ENCODE measurements around the gene TSTD1.
"Not testable (repeated sequence)": the region's sequence is repeated elsewhere in the genome, so short reads cannot be mapped to it uniquely, and the experiment has no call there.

TSTD1 gene

DNA sequence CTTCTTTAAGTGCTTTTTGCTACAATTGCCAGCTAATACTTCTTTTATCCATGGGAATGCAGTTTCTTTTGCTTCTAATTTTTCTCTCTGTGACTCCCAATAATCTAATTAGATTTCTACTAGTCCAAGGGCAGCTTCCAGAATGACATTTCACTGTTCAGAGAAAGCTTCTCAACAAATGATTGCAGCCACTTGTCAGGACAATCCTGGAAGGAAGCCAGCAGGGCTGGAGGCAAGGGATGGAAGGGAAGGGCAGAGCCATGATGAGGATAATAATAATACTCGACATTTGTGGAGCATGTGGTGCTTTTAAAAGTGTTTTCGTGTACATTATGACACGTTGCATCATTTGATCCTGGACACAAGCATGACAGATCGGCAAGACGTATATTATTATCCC, 37.2 kb downstream of the TSTD1 start:
- TF ChIP-seq, protein P1, sequence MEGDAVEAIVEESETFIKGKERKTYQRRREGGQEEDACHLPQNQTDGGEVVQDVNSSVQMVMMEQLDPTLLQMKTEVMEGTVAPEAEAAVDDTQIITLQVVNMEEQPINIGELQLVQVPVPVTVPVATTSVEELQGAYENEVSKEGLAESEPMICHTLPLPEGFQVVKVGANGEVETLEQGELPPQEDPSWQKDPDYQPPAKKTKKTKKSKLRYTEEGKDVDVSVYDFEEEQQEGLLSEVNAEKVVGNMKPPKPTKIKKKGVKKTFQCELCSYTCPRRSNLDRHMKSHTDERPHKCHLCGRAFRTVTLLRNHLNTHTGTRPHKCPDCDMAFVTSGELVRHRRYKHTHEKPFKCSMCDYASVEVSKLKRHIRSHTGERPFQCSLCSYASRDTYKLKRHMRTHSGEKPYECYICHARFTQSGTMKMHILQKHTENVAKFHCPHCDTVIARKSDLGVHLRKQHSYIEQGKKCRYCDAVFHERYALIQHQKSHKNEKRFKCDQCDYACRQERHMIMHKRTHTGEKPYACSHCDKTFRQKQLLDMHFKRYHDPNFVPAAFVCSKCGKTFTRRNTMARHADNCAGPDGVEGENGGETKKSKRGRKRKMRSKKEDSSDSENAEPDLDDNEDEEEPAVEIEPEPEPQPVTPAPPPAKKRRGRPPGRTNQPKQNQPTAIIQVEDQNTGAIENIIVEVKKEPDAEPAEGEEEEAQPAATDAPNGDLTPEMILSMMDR (conservative IDR thresholded peaks at IDR 0.05; ENCODE audit: low read depth) = no peak
- CTCF ChIA-PET = no interaction called here
- DNase-seq (ENCODE audit: low spot score) = no peak
- no peak overlapping the region for H3K27ac ChIP-seq
- POLR2A ChIA-PET (ENCODE audit: low non-redundant PET) = no interaction called here

DNA sequence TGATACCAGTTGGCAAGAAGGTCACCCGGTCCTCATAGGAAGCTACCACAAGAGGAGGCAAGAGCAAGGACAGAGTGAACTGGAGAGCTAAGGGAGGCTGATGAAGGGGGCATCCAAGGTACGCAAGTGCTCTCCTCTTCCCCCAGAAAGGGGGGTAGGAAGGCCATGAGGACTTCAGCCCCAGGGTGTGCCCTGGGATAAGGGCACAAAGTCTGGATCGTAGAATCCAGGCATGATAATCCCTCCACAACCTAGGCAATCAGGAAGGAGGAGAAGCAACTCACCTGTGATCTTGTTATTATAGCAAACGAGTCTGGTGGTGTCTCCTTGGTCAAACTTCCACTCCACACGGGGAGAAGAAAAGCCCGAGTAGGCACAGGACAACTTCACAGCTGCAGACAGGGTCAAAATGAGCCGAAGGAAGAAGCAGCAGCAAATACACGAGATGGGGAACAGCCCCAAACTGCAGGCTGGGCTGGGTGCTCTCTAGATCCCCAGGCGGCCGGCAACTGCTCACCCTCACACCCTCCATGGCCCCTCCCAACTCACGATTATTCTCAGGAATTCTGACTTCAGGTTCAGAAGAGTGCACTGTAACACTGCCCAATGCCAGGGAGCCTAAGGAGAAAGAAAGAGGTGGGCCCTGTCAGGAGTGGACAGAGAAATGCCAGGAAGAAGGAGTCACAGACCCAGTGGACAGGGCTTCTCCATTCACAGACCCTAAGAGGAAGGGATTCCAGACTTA, 37.9 kb downstream of the TSTD1 start:
- ChIA-PET CTCF (interaction anchor here (0.6 kb wide), 1 partner anchor 273 kb away, joined by 4 read pairs; no protein-coding TSS in a partner anchor), POLR2A (ENCODE audit: low non-redundant PET) (no interaction called here)
- no peak overlapping the region for H3K27ac ChIP-seq
- TF ChIP-seq, protein P1 (conservative IDR thresholded peaks at IDR 0.05; ENCODE audit: low read depth) = no peak
- DNase-seq (ENCODE audit: low spot score) = no peak

DNA sequence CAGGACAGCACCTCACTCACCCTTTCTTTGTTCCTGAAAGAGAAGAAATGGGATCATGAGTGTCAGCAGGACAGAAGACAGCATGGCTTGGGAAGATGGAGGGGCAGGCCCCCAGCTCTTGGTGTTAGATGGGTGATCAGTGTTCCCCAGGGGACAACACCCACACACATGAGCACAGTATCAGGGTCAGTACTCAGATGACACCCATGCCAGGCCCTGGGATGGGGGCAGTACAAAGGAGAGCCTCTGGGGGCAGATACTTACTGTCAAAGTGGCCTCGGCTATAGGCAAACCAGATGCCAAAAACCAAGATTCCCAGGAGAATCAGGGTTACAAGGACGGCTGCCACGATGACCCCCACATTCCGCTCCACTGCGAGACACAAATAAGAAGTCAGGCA, 39.4 kb downstream of the TSTD1 start:
- TF ChIP-seq, protein P1 (conservative IDR thresholded peaks at IDR 0.05; ENCODE audit: low read depth) = no peak
- ChIA-PET CTCF (no interaction called here), POLR2A (ENCODE audit: low non-redundant PET) (interaction anchor here (2.2 kb wide), 1 partner anchor 21 kb away, joined by 5 read pairs; the partner anchor contains the start of gene F11R)
- peak overlapping the region; percentile 16 for H3K27ac ChIP-seq
- DNase-seq (ENCODE audit: low spot score) = no peak

DNA sequence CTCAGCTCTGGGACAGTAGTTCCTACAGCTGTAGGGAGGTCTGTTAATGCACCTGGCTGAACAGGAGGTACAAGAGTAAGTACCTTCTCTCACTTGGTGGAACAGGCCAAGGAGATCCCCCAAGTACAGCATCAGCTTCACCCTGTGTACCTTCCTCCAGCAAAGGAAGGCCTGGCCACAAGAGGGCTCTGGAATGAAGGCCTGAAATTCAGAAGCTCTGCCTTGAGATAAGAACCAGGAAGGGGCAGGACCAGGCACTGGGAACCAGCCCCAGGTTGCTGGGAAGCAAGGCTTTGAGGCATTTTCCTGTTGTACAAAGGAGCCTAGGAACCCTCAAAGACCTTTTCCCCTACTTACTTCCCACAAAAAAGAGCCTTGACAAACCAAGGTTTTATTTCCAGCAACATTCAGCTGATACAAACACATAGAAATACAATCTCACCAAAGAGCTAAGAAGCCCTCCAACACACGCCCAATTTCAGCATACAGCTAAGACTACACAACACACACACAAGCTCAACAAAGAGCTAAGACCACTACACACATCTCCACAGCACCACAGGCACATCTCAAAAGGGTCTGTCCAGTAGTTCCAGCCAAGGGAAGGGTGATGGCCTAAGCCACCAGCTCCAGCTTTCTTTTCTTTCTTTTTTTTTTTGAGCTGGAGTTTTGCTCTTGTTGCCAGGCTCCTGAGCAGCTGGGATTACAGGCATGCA, 41.3 kb downstream of the TSTD1 start:
- ChIA-PET CTCF (interaction anchor here (0.5 to 1.3 kb wide), 13 partner anchors 8 to 442 kb away, joined by 3 to 12 read pairs (median 3); partner anchors contain the start of genes F11R and KLHDC9), POLR2A (ENCODE audit: low non-redundant PET) (interaction anchor here (0.9 to 2.2 kb wide), 4 partner anchors 23 to 168 kb away, joined by 3 to 5 read pairs (median 4); partner anchors contain the start of genes F11R and TSTD1)
- peak; percentile 57 for DNase-seq (ENCODE audit: low spot score)
- peak overlapping the region; percentile 33; the same call in 1 of the 2 replicates for H3K27ac ChIP-seq
- TF ChIP-seq, protein P1 (conservative IDR thresholded peaks at IDR 0.05; ENCODE audit: low read depth) = peak; percentile 67

DNA sequence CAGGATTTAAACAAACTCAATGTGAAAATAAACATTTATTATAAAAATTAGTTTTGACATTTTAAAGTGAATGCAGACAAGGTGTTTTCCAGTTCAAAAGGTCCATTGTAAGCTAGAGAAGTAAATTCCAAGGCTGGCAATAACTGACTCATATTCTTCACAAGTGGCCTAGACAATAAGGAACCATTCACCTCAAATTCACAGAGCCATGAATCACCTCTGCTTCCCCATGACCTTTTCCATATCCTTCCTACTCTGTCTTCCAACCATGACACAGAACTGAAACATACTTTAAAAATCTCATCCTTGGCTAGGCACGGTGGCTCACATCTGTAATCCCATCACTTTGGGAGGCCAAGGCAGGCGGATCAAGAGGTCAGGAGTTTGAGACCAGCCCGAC, 42.6 kb downstream of the TSTD1 start:
- H3K27ac ChIP-seq = peak overlapping the region; percentile 35; the same call in 1 of the 2 replicates
- peak; percentile 82 for DNase-seq (ENCODE audit: low spot score)
- TF ChIP-seq, protein P1 (conservative IDR thresholded peaks at IDR 0.05; ENCODE audit: low read depth) = no peak
- CTCF ChIA-PET = interaction anchor here (1.1 kb wide), 1 partner anchor 394 kb away, joined by 3 read pairs; no protein-coding TSS in a partner anchor
- POLR2A ChIA-PET (ENCODE audit: low non-redundant PET) = no interaction called here

DNA sequence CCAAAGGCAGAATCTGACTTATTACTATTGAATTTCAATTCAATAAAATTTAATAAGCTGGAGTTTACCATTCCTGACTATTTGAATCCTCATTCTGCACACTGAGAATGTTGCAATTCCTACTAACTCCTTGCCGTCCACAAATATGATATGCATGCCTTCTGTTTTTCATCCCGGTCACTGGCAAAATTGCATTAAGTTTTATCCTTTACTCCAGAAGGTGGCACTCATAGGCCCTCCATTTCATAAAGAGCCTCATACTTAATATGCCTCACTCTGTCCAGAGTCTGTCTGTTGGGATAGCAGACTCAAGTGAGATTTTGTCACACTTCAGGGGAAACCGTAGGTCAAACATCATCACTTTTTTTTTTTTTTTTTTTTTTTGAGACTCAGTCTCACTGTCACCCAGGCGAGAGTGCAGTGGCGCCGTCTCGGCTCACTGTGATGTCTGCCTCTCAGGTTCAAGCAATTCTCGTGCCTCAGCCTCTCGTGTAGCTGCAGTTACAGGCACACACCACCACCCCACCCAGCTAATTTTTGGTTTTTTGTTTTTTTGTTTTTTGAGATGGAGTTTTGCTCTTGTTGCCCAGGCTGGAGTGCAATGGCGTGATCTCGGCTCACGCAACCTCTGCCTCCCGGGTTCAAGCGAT, 45.1 kb downstream of the TSTD1 start:
- ChIA-PET CTCF (interaction anchor here (0.6 to 0.7 kb wide), 2 partner anchors 40 to 44 kb away, joined by 3 to 5 read pairs; no protein-coding TSS in a partner anchor), POLR2A (ENCODE audit: low non-redundant PET) (no interaction called here)
- DNase-seq (ENCODE audit: low spot score) = peak; percentile 36
- H3K27ac ChIP-seq = no peak overlapping the region
- TF ChIP-seq, protein P1 (conservative IDR thresholded peaks at IDR 0.05; ENCODE audit: low read depth) = peak; percentile 41

DNA sequence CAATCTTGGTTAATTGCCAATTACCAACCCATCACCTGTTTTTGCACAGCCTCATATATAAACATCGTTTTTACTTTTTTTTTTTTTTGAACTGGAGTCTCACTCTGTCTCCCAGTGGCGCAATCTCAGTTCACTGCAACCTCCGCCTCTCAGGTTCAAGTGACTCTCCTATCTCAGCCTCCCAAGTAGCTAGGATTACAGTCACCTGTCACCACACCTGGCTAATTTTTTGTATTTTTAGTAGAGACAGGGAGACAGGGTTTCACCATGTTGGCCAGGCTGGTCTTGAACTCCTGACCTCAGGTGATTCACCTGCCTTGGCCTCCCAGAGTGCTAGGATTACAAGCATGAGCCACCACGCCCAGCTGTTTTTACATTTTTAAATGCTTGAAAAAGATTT, 46.7 kb downstream of the TSTD1 start:
- POLR2A ChIA-PET (ENCODE audit: low non-redundant PET); H3K27ac ChIP-seq; DNase-seq (ENCODE audit: low spot score): not testable (repeated sequence)
- CTCF ChIA-PET = interaction anchor here (0.6 to 0.8 kb wide), 2 partner anchors 29 to 104 kb away, joined by 3 to 5 read pairs; partner anchors contain the start of gene F11R

All from RWPE1 (cell line).